ENCODE data around the gene ERI3. TPM values are rescaled to one million over a fixed set of nuclear protein-coding genes. Genes with fewer than 3 reads are reported as not detected.

Gene ERI3
- total RNA-seq, 1 experiment from 2014 or later = 74.2 TPM

DNA sequence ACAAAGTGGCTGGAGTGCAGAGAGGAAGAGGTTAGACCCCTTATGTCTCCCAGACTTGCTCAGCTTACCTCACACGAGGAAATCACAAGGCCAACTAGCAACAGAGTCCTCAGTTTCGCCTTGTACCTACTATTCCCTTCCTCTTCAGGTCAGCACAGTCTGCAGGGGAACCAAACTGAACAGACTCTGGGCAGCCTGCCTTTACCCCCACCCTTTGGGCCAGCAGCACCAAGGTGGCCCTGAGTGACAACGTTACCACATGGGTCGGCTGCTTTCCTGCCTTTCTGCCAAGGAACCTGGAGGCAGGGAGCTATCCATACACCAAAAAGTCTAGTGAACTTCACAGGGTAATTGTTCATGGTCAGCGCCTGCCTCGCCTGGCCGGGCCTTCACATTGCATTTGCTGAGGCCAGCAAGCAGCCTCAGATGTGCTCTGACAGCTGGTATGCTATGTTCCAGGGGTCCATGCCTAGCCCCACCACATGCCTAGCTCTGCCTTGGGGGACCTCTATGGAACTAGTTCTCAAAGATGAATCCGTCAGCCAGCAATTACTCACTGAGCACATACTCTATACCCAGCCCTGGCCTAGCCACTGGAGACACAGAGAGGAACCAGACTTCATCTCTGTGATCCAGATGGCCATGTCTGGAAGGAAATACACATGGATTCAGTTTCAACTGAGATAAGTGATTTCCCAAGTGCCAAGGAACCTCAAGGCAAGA lies 72.2 kb downstream of the ERI3 start:
- CTCF ChIA-PET = no interaction called here
- Histone ChIP-seq H3K27ac (ENCODE audit: low read depth, low read length) (no peak overlapping the region), H3K4me1 (ENCODE audit: control insufficient read depth in 1 of 2, insufficient read depth in 2 of 2, low read length in 2 of 2) (no peaks in the 10 kb centered on the region), H3K9me3 (ENCODE audit: control insufficient read depth in 1 of 2, insufficient read depth in 1 of 2, low read depth in 1 of 2, low read length in 2 of 2) (no peaks in the 10 kb centered on the region), H3K79me2 (ENCODE audit: insufficient read depth, low read length) (no peaks in the 10 kb centered on the region), H3K4me3 (replicated peaks in 1 of 2; ENCODE audit: low read depth in 1 of 2, low read length in 2 of 2) (no peak overlapping the region), H4K20me1 (ENCODE audit: insufficient read depth) (no peaks in the 10 kb centered on the region), H3K9me2 (ENCODE audit: insufficient read depth) (no peaks in the 10 kb centered on the region), H3K27me3 (ENCODE audit: insufficient read depth, low read length) (no peaks in the 10 kb centered on the region), H2AFZ (ENCODE audit: low read depth, low read length, poor library complexity, severe bottlenecking) (no peak overlapping the region), H3K9ac (ENCODE audit: low read length) (no peak overlapping the region), H3K4me2 (ENCODE audit: low read length) (no peak overlapping the region), H3K36me3 (ENCODE audit: control insufficient read depth in 1 of 2, insufficient read depth in 2 of 2, low read length in 2 of 2) (peaks cover 0 to 2% of the 10 kb centered on the region in 2 experiments; a peak in 1 of 4 replicates)
- POLR2A ChIA-PET = no interaction called here
- intact Hi-C loops (cut with micrococcal nuclease) = no loop called here
- DNase-seq (ENCODE audit: low read depth, low spot score) (no peak), ATAC-seq (no peak)
- BruUV-seq (replicated peaks) = no TSS peak
- RAD21 ChIA-PET (ENCODE audit: low non-redundant PET in 1 of 2, low total read pairs in 2 of 2, uncharacterized antibody in 2 of 2, unreplicated experiment in 2 of 2) = no interaction called here
- no peak for TF ChIP-seq CEBPB (IDR thresholded peaks at IDR 0.05; ENCODE audit: low read depth)

DNA sequence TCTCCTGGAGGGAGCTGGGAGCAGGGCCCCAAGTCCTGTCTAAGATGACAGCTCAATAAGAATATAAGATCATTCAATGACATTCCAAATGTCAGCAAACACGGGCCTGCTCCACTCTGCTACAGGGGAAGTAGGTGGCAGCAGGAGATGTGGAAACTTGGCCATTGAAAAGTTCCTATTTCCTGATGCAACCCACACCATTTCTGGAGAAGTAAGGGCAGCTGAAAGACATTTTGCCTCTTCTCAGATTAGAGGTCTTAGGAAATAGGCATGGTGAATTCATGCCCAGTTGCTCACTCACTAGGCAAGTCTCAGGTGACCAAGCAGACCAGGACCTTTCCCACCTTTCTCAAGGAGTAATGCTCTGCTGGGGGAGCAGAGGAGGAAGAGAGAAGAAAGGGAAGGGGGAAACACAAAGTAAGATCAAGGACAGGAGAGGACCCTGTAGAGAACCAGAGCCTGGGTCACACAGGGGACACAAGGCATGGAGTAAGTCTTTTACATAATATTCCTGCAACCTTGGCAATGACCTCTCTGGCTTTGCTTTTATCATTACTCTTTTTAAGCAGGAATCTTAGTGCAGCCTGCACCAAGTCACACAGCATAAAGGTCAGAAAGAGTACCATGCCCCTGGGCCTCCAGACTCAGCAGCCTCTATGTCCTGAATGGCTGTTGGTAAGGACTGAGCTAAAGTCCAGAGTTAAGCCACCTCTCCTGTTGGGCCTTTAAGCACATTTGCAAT lies 72.9 kb downstream of the ERI3 start:
- H3K79me2 ChIP-seq (ENCODE audit: insufficient read depth, low read length) = no peaks in the 10 kb centered on the region
- ChIA-PET POLR2A (no interaction called here), CTCF (no interaction called here), RAD21 (ENCODE audit: low non-redundant PET in 1 of 2, low total read pairs in 2 of 2, uncharacterized antibody in 2 of 2, unreplicated experiment in 2 of 2) (no interaction called here)
- H3K9me3 ChIP-seq (ENCODE audit: control insufficient read depth in 1 of 2, insufficient read depth in 1 of 2, low read depth in 1 of 2, low read length in 2 of 2) = no peaks in the 10 kb centered on the region
- no peaks in the 10 kb centered on the region for H3K27me3 ChIP-seq (ENCODE audit: insufficient read depth, low read length)
- H3K4me1 ChIP-seq (ENCODE audit: control insufficient read depth in 1 of 2, insufficient read depth in 2 of 2, low read length in 2 of 2) = no peaks in the 10 kb centered on the region
- DNase-seq (ENCODE audit: low read depth, low spot score) = no peak
- H4K20me1 ChIP-seq (ENCODE audit: insufficient read depth) = no peaks in the 10 kb centered on the region
- no peak overlapping the region for H3K4me2 ChIP-seq (ENCODE audit: low read length)
- H3K9ac ChIP-seq (ENCODE audit: low read length) = no peak overlapping the region
- H3K27ac ChIP-seq (ENCODE audit: low read depth, low read length) = no peak overlapping the region
- H3K36me3 ChIP-seq (ENCODE audit: control insufficient read depth in 1 of 2, insufficient read depth in 2 of 2, low read length in 2 of 2) = peaks cover 0 to 2% of the 10 kb centered on the region in 2 experiments; a peak in 1 of 4 replicates
- intact Hi-C loops (cut with micrococcal nuclease) = no loop called here
- no TSS peak for BruUV-seq (replicated peaks)
- ATAC-seq = no peak
- no peak overlapping the region for H3K4me3 ChIP-seq (replicated peaks in 1 of 2; ENCODE audit: low read depth in 1 of 2, low read length in 2 of 2)
- H3K9me2 ChIP-seq (ENCODE audit: insufficient read depth) = no peaks in the 10 kb centered on the region
- H2AFZ ChIP-seq (ENCODE audit: low read depth, low read length, poor library complexity, severe bottlenecking) = no peak overlapping the region
- TF ChIP-seq ZFX (IDR thresholded peaks at IDR 0.05) (no peak), ZBTB33 (IDR thresholded peaks at IDR 0.05; ENCODE audit: extremely low read depth, insufficient replicate concordance, low read length) (no peak), TCF7L2 (IDR thresholded peaks at IDR 0.05; ENCODE audit: borderline replicate concordance, extremely low read depth, insufficient read depth, insufficient read length) (no peak), POLR2A (IDR thresholded peaks at IDR 0.05; ENCODE audit: borderline replicate concordance, extremely low read depth, insufficient read depth, insufficient read length) (no peak), ELF1 (IDR thresholded peaks at IDR 0.05; ENCODE audit: borderline replicate concordance, low read depth) (no peak), YY1 (IDR thresholded peaks at IDR 0.05; ENCODE audit: extremely low read depth, insufficient replicate concordance, low read depth, low read length) (no peak), MAX (IDR thresholded peaks at IDR 0.05) (no peak), ATF3 (IDR thresholded peaks at IDR 0.05) (no peak)
- TF ChIP-seq, protein P1, sequence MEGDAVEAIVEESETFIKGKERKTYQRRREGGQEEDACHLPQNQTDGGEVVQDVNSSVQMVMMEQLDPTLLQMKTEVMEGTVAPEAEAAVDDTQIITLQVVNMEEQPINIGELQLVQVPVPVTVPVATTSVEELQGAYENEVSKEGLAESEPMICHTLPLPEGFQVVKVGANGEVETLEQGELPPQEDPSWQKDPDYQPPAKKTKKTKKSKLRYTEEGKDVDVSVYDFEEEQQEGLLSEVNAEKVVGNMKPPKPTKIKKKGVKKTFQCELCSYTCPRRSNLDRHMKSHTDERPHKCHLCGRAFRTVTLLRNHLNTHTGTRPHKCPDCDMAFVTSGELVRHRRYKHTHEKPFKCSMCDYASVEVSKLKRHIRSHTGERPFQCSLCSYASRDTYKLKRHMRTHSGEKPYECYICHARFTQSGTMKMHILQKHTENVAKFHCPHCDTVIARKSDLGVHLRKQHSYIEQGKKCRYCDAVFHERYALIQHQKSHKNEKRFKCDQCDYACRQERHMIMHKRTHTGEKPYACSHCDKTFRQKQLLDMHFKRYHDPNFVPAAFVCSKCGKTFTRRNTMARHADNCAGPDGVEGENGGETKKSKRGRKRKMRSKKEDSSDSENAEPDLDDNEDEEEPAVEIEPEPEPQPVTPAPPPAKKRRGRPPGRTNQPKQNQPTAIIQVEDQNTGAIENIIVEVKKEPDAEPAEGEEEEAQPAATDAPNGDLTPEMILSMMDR (IDR thresholded peaks at IDR 0.05 in 2 of 3, conservative IDR thresholded peaks at IDR 0.05 in 1 of 3; ENCODE audit: borderline replicate concordance in 1 of 3, insufficient read depth in 1 of 3, low read depth in 2 of 3, low read length in 2 of 3) = no peak

Data from HCT116 (cell line).